PC-9 (cell line): ENCODE measurements around the gene CHRNA7. TPM values are rescaled to one million over a fixed set of nuclear protein-coding genes. Genes with fewer than 3 reads are reported as not detected.

ENCODE experiments used
- BruUV-seq: library from RNA; stranded (reverse); fragments of 400-500 nt; replicated peaks from 2 replicates; lab custom pipeline; 2021; lab: Mats Ljungman, UMichigan
- CTCF ChIA-PET: fragments of 300-600 bp; sonication (Branson Sonifier 250); formaldehyde crosslinking; loops from one replicate; lab custom pipeline; 2022; ENCODE audit warnings: antibody characterized with exemption; lab: Charles Lee
- POLR2A ChIA-PET: fragments of 300-600 bp; sonication (Branson Sonifier 250); formaldehyde crosslinking; loops from one replicate; lab custom pipeline; 2022; ENCODE audit warnings: antibody characterized with exemption; ENCODE audit not compliant: unreplicated experiment; lab: Charles Lee
- DNase-seq, 2 experiments: peaks; one replicate each; pipeline versions ENCODE4 v3.0.0 to v3.0.0-alpha.2; 2015 to 2022; ENCODE audit warnings: mixed read lengths in 1 of 2
- H2AFZ ChIP-seq: fragments of 200-600 bp; sonication (generic); 2 replicates; pipeline ENCODE4 v1.8.1; 2017; ENCODE audit warnings: antibody characterized with exemption
- H3F3A ChIP-seq: fragments of 200-600 bp; sonication (generic); 2 replicates; pipeline ENCODE4 v1.8.1; 2017; ENCODE audit warnings: antibody characterized with exemption, mild to moderate bottlenecking, low read depth; ENCODE audit not compliant: insufficient read depth
- H3K27ac ChIP-seq: fragments of 200-600 bp; sonication (generic); 2 replicates; pipeline ENCODE4 v1.6.1; 2016; ENCODE audit warnings: mixed run types
- H3K27me3 ChIP-seq: fragments of 200-600 bp; sonication (generic); 2 replicates; pipeline ENCODE4 v1.6.1; 2016; ENCODE audit warnings: low read depth, mixed run types; ENCODE audit not compliant: insufficient read depth
- H3K36me3 ChIP-seq: fragments of 200-600 bp; sonication (generic); 2 replicates; pipeline ENCODE4 v1.6.1; 2016; ENCODE audit warnings: low read depth, mixed run types
- H3K4me1 ChIP-seq: fragments of 200-600 bp; sonication (generic); replicated peaks from 2 replicates; pipeline ENCODE4 v1.6.1; 2016; ENCODE audit warnings: mixed run types; ENCODE audit not compliant: insufficient read depth
- H3K4me2 ChIP-seq: fragments of 200-600 bp; sonication (generic); 2 replicates; pipeline ENCODE4 v1.6.1; 2017; ENCODE audit warnings: mixed run types
- H3K4me3 ChIP-seq: fragments of 200-600 bp; sonication (generic); 2 replicates; pipeline ENCODE4 v1.6.1; 2016; ENCODE audit warnings: mixed run types
- H3K79me2 ChIP-seq: fragments of 200-600 bp; sonication (generic); 2 replicates; pipeline ENCODE4 v1.6.1; 2017; ENCODE audit warnings: low read depth, mixed run types
- H3K9me2 ChIP-seq: fragments of 200-600 bp; sonication (generic); 2 replicates; pipeline ENCODE4 v1.8.1; 2017; ENCODE audit warnings: mild to moderate bottlenecking; ENCODE audit not compliant: insufficient read depth
- H3K9me3 ChIP-seq: fragments of 200-600 bp; sonication (generic); 2 replicates; pipeline ENCODE4 v1.8.1; 2016; ENCODE audit warnings: low read depth; ENCODE audit not compliant: insufficient read depth
- H4K20me1 ChIP-seq: fragments of 200-600 bp; sonication (generic); 2 replicates; pipeline ENCODE4 v1.8.1; 2017; ENCODE audit not compliant: insufficient read depth
- EZH2 ChIP-seq: fragments of 200-600 bp; sonication (generic); IDR thresholded peaks from 2 replicates; pipeline ENCODE4 v1.8.0; 2017; ENCODE audit warnings: antibody characterized with exemption, low read depth
- intact Hi-C: fragments of 100-400 bp; cut with micrococcal nuclease; formaldehyde crosslinking; loops from one replicate; pipeline ENCODE4 v1.10.0; 2022; ENCODE audit not compliant: unreplicated experiment
- total RNA-seq: library from RNA; stranded (reverse); gene quantifications from 2 replicates; pipeline ENCODE4 v1.2.3, GENCODE V29; 2021
- TF ChIP-seq, protein P1 (sequence below): fragments of 200-600 bp; sonication (generic); conservative IDR thresholded peaks from 2 replicates; pipeline ENCODE4 v1.6.1; 2017; ENCODE audit warnings: mixed run types, antibody characterized with exemption, mild to moderate bottlenecking, moderate library complexity

CHRNA7 gene
- total RNA-seq, 1 experiment from 2014 or later, result not detected

- CTCF ChIA-PET, result no interaction called here
- Histone ChIP-seq H3K9me3 (no peaks in the 10 kb centered on the region), H3K4me1 (no peaks in the 10 kb centered on the region), H3K36me3 (no peaks in the 10 kb centered on the region), H3K4me3 (no peak overlapping the region), H3K27me3 (no peaks in the 10 kb centered on the region), H2AFZ (no peak overlapping the region), H3K4me2 (no peak overlapping the region), H3K9me2 (no peaks in the 10 kb centered on the region), H3F3A (no peaks in the 10 kb centered on the region), H3K79me2 (no peaks in the 10 kb centered on the region), H3K27ac (no peak overlapping the region), H4K20me1 (no peaks in the 10 kb centered on the region)
- TF ChIP-seq, protein P1, sequence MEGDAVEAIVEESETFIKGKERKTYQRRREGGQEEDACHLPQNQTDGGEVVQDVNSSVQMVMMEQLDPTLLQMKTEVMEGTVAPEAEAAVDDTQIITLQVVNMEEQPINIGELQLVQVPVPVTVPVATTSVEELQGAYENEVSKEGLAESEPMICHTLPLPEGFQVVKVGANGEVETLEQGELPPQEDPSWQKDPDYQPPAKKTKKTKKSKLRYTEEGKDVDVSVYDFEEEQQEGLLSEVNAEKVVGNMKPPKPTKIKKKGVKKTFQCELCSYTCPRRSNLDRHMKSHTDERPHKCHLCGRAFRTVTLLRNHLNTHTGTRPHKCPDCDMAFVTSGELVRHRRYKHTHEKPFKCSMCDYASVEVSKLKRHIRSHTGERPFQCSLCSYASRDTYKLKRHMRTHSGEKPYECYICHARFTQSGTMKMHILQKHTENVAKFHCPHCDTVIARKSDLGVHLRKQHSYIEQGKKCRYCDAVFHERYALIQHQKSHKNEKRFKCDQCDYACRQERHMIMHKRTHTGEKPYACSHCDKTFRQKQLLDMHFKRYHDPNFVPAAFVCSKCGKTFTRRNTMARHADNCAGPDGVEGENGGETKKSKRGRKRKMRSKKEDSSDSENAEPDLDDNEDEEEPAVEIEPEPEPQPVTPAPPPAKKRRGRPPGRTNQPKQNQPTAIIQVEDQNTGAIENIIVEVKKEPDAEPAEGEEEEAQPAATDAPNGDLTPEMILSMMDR, result no peak
- no peak for TF ChIP-seq EZH2
- no peak for DNase-seq
- no TSS peak for BruUV-seq
- POLR2A ChIA-PET, result no interaction called here
- intact Hi-C loops, result no loop called here
Observed at GRCh38 chr15:32033186-32033890, 3.0 kb downstream of the CHRNA7 start.

- no peaks in the 10 kb centered on the region for H3F3A ChIP-seq
- no peaks in the 10 kb centered on the region for H3K9me3 ChIP-seq
- no TSS peak for BruUV-seq
- no peaks in the 10 kb centered on the region for H3K27me3 ChIP-seq
- no peak overlapping the region for H3K4me2 ChIP-seq
- H3K36me3 ChIP-seq, result no peaks in the 10 kb centered on the region
- H2AFZ ChIP-seq, result no peak overlapping the region
- no peaks in the 10 kb centered on the region for H4K20me1 ChIP-seq
- DNase-seq, result no peak
- TF ChIP-seq, protein P1, result no peak
- TF ChIP-seq EZH2, result no peak
- H3K79me2 ChIP-seq, result no peaks in the 10 kb centered on the region
- ChIA-PET POLR2A (no interaction called here), CTCF (no interaction called here)
- H3K9me2 ChIP-seq, result no peaks in the 10 kb centered on the region
- no peak overlapping the region for H3K4me3 ChIP-seq
- H3K27ac ChIP-seq, result no peak overlapping the region
- H3K4me1 ChIP-seq, result no peaks in the 10 kb centered on the region
- intact Hi-C loops, result no loop called here
Observed at GRCh38 chr15:32034106-32034505, 3.8 kb downstream of the CHRNA7 start.

DNA sequence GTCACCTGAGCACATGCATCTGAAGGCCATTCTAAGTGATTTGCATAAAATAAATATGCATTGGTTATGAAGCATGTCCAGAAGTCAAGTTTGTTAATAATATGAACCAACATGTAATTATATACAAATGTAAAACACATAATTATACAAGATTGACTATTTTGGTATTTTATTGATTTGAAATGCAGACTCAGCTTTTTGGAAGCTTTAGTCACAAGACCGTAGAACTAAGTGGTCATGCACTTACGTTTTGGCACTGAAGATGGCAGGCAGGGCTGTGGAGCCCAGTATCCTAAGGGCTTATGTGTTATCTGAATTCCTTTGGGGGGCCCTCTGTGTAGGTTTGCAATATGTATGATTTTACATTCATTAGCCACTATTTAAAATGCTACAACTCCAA is 5.0 kb downstream of the CHRNA7 start:
- H3K9me3 ChIP-seq, result no peaks in the 10 kb centered on the region
- H3K4me3 ChIP-seq, result no peak overlapping the region
- no peak for DNase-seq
- no peak overlapping the region for H2AFZ ChIP-seq
- no peaks in the 10 kb centered on the region for H3K4me1 ChIP-seq
- no TSS peak for BruUV-seq
- no peaks in the 10 kb centered on the region for H3K36me3 ChIP-seq
- ChIA-PET CTCF (no interaction called here), POLR2A (no interaction called here)
- H3F3A ChIP-seq, result no peaks in the 10 kb centered on the region
- H4K20me1 ChIP-seq, result no peaks in the 10 kb centered on the region
- H3K9me2 ChIP-seq, result no peaks in the 10 kb centered on the region
- H3K79me2 ChIP-seq, result no peaks in the 10 kb centered on the region
- no peak overlapping the region for H3K27ac ChIP-seq
- H3K4me2 ChIP-seq, result no peak overlapping the region
- TF ChIP-seq, protein P1, result no peak
- TF ChIP-seq EZH2, result no peak
- H3K27me3 ChIP-seq, result no peaks in the 10 kb centered on the region
- intact Hi-C loops, result no loop called here
